GM12865 (cell line): ENCODE measurements around the gene MPPED1.

Experiments
- DNase-seq: peaks from one replicate; pipeline ENCODE4 v3.0.0; 2010; ENCODE audit warnings: low read depth
- H3K4me3 ChIP-seq: 2 replicates; pipeline ENCODE4 v1.5.1; 2011; ENCODE audit warnings: mild to moderate bottlenecking, low read depth, low read length, control low read depth
- CTCF ChIP-seq: IDR thresholded peaks from 2 replicates; pipeline ENCODE4 v1.5.1; 2011; ENCODE audit warnings: low read length, control low read depth, low read depth, inconsistent platforms; ENCODE audit not compliant: insufficient read depth; ENCODE audit errors: missing control alignments

The MPPED1 gene

GRCh38 chr22:43376765-43377547 lies 34.9 kb upstream of the MPPED1 start:
- H3K4me3 ChIP-seq, result no peak overlapping the region
- no peak for TF ChIP-seq CTCF
- DNase-seq, result peak; percentile 93

GRCh38 chr22:43377548-43377895 lies 34.3 kb upstream of the MPPED1 start:
- no peak for TF ChIP-seq CTCF
- peak; percentile 37 for DNase-seq

GRCh38 chr22:43377896-43378704 lies 33.7 kb upstream of the MPPED1 start:
- H3K4me3 ChIP-seq, result peak overlapping the region; percentile 27
- TF ChIP-seq CTCF, result no peak
- DNase-seq, result peak; percentile 94

More at GRCh38 chr22:43377548-43377895, 34.3 kb upstream of the MPPED1 start:
- no peak overlapping the region for H3K4me3 ChIP-seq

- peak; percentile 81 for DNase-seq
- H3K4me3 ChIP-seq, result no peak overlapping the region
- no peak for TF ChIP-seq CTCF
These were observed 30.1 kb upstream of the MPPED1 start for GRCh38 chr22:43381693-43382092.

- H3K4me3 ChIP-seq, result no peak overlapping the region
- TF ChIP-seq CTCF, result no peak
- no peak for DNase-seq
These were observed 27.0 kb upstream of the MPPED1 start for GRCh38 chr22:43384863-43385262.

- no peak overlapping the region for H3K4me3 ChIP-seq
- peak; percentile 87 for DNase-seq
- peak; percentile 91 for TF ChIP-seq CTCF
These were observed 25.8 kb upstream of the MPPED1 start for GRCh38 chr22:43385770-43386641.
